DOHH2 (cell line): ENCODE measurements around the gene PRRC2A.

Source experiments
- H3F3A ChIP-seq: fragments of 200-600 bp; sonication (generic), shearing (Covaris generic); 2 replicates; pipeline ENCODE4 v1.6.0; 2016; ENCODE audit warnings: antibody characterized with exemption, mild to moderate bottlenecking; ENCODE audit not compliant: control insufficient read depth, insufficient read depth
- H3K27ac ChIP-seq: fragments of 200-600 bp; sonication (generic); 2 replicates; pipeline ENCODE4 v1.5.1; 2014; ENCODE audit warnings: low read depth, mild to moderate bottlenecking, low read length, moderate library complexity
- H3K27me3 ChIP-seq: fragments of 200-600 bp; sonication (generic); 2 replicates; pipeline ENCODE4 v1.6.1; 2014; ENCODE audit warnings: mild to moderate bottlenecking, low read length, mixed read lengths; ENCODE audit not compliant: control insufficient read depth
- H3K36me3 ChIP-seq: fragments of 200-600 bp; sonication (generic); 2 replicates; pipeline ENCODE4 v1.6.1; 2014; ENCODE audit warnings: mild to moderate bottlenecking, low read length, moderate library complexity, mixed read lengths; ENCODE audit not compliant: control insufficient read depth
- H3K4me1 ChIP-seq: fragments of 200-600 bp; sonication (generic); 2 replicates; pipeline ENCODE4 v1.6.1; 2014; ENCODE audit warnings: mild to moderate bottlenecking, low read length, mixed read lengths; ENCODE audit not compliant: control insufficient read depth
- H3K4me2 ChIP-seq: fragments of 200-600 bp; sonication (generic); 2 replicates; pipeline ENCODE4 v1.6.0; 2014; ENCODE audit warnings: mild to moderate bottlenecking, low read length, moderate library complexity
- H3K4me3 ChIP-seq: fragments of 200-600 bp; sonication (generic); 2 replicates; pipeline ENCODE4 v1.5.1; 2014; ENCODE audit warnings: mild to moderate bottlenecking, low read length, mixed read lengths
- H3K79me2 ChIP-seq: fragments of 200-600 bp; sonication (generic); 2 replicates; pipeline ENCODE4 v1.6.1; 2014; ENCODE audit warnings: mild to moderate bottlenecking, low read length, mixed read lengths; ENCODE audit not compliant: control insufficient read depth
- H3K9me2 ChIP-seq: fragments of 200-600 bp; sonication (generic); replicated peaks from 2 replicates; pipeline ENCODE4 v1.6.1; 2014; ENCODE audit warnings: mild to moderate bottlenecking, low read length, mixed read lengths; ENCODE audit not compliant: control insufficient read depth
- H3K9me3 ChIP-seq: fragments of 200-600 bp; sonication (generic); 2 replicates; pipeline ENCODE4 v1.6.1; 2014; ENCODE audit warnings: antibody characterized with exemption, low read length, mixed read lengths; ENCODE audit not compliant: control insufficient read depth, insufficient read depth
- H4K20me1 ChIP-seq: fragments of 200-600 bp; sonication (generic); 2 replicates; pipeline ENCODE4 v1.6.0; 2014; ENCODE audit warnings: low read depth, mild to moderate bottlenecking, antibody characterized with exemption, low read length, moderate library complexity; ENCODE audit not compliant: control insufficient read depth, insufficient read depth
- EZH2phosphoT487 ChIP-seq: fragments of 200-600 bp; sonication (generic); IDR thresholded peaks from 2 replicates; pipeline ENCODE4 v1.6.1; 2017; ENCODE audit warnings: borderline replicate concordance, mild to moderate bottlenecking, antibody characterized with exemption, low read length, moderate library complexity, mixed read lengths
- TF ChIP-seq, protein P1 (sequence below): fragments of 200-600 bp; sonication (generic); IDR thresholded peaks from one replicate; pipeline ENCODE4 v1.5.1; 2014; ENCODE audit warnings: antibody characterized with exemption, mild to moderate bottlenecking, low read depth, low read length; ENCODE audit not compliant: poor library complexity, severe bottlenecking

The PRRC2A gene

GRCh38 chr6:31654574-31655348 is 34.2 kb downstream of the PRRC2A start:
- peaks cover 35% of the 10 kb centered on the region for H3K4me1 ChIP-seq
- no peak overlapping the region for H3K4me2 ChIP-seq
- H3K9me3 ChIP-seq = no peaks in the 10 kb centered on the region
- H3K27ac ChIP-seq = no peak overlapping the region
- H3F3A ChIP-seq = peaks cover 10% of the 10 kb centered on the region
- TF ChIP-seq, protein P1, sequence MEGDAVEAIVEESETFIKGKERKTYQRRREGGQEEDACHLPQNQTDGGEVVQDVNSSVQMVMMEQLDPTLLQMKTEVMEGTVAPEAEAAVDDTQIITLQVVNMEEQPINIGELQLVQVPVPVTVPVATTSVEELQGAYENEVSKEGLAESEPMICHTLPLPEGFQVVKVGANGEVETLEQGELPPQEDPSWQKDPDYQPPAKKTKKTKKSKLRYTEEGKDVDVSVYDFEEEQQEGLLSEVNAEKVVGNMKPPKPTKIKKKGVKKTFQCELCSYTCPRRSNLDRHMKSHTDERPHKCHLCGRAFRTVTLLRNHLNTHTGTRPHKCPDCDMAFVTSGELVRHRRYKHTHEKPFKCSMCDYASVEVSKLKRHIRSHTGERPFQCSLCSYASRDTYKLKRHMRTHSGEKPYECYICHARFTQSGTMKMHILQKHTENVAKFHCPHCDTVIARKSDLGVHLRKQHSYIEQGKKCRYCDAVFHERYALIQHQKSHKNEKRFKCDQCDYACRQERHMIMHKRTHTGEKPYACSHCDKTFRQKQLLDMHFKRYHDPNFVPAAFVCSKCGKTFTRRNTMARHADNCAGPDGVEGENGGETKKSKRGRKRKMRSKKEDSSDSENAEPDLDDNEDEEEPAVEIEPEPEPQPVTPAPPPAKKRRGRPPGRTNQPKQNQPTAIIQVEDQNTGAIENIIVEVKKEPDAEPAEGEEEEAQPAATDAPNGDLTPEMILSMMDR = no peak
- TF ChIP-seq EZH2phosphoT487 = no peak
- no peaks in the 10 kb centered on the region for H3K9me2 ChIP-seq
- H3K4me3 ChIP-seq = no peak overlapping the region
- H3K79me2 ChIP-seq = peaks cover 61% of the 10 kb centered on the region
- H3K27me3 ChIP-seq = no peaks in the 10 kb centered on the region
- peaks cover 27% of the 10 kb centered on the region for H3K36me3 ChIP-seq
- H4K20me1 ChIP-seq = no peaks in the 10 kb centered on the region

GRCh38 chr6:31655349-31656237 is 35.1 kb downstream of the PRRC2A start, which contains the start of gene APOM:
Gene APOM (plus strand): TSS chr6:31655894. CDS start chr6:31655967, 73 bp downstream.
- Histone ChIP-seq H3K27ac (no peak within 1 kb of the TSS), H3K4me3 (no peak within 1 kb of the TSS), H3F3A (peaks cover 10% of the 10 kb centered on the region), H3K9me2 (no peaks in the 10 kb centered on the region), H3K9me3 (no peaks in the 10 kb centered on the region), H3K36me3 (peaks cover 26% of the 10 kb centered on the region), H4K20me1 (no peaks in the 10 kb centered on the region), H3K27me3 (no peaks in the 10 kb centered on the region), H3K4me2 (no peak within 1 kb of the TSS), H3K4me1 (peaks cover 36% of the 10 kb centered on the region), H3K79me2 (peaks cover 60% of the 10 kb centered on the region)
- no peak for TF ChIP-seq EZH2phosphoT487
- TF ChIP-seq, protein P1 = no peak

GRCh38 chr6:31657406-31658157 is 37.1 kb downstream of the PRRC2A start:
- Histone ChIP-seq H3K27ac (no peak overlapping the region), H3K36me3 (peaks cover 38% of the 10 kb centered on the region), H3K4me1 (peaks cover 45% of the 10 kb centered on the region), H3K27me3 (no peaks in the 10 kb centered on the region), H3K9me2 (no peaks in the 10 kb centered on the region), H3K9me3 (no peaks in the 10 kb centered on the region), H3K4me2 (no peak overlapping the region), H3K4me3 (no peak overlapping the region), H3F3A (peaks cover 18% of the 10 kb centered on the region), H3K79me2 (peaks cover 55% of the 10 kb centered on the region), H4K20me1 (no peaks in the 10 kb centered on the region)
- TF ChIP-seq, protein P1 = no peak
- TF ChIP-seq EZH2phosphoT487 = no peak
